Measurements from ENCODE around the gene RAB40C. TPM values are rescaled to one million over a fixed set of nuclear protein-coding genes. Genes with fewer than 3 reads are reported as not detected.

RAB40C gene
- total RNA-seq, 1 experiment from 2014 or later, result 22.5 TPM

GRCh38 chr16:577796-578195, 12.1 kb upstream of the RAB40C start:
- Mint-ChIP-seq H3K4me3 (no peak overlapping the region), H3K27me3 (ENCODE audit: low read depth) (no peaks in the 10 kb centered on the region), H3K36me3 (no peaks in the 10 kb centered on the region), H3K9me3 (no peaks in the 10 kb centered on the region), H3K27ac (no peak overlapping the region), H3K4me1 (peaks cover 4% of the 10 kb centered on the region)
- TF ChIP-seq SOX15 (CRISPR knock-in tag; IDR thresholded peaks at IDR 0.05), result no peak
- no peak for TF ChIP-seq FOXK1 (CRISPR knock-in tag; IDR thresholded peaks at IDR 0.05)
- no peak for TF ChIP-seq KAT7 (CRISPR knock-in tag; IDR thresholded peaks at IDR 0.05; ENCODE audit: borderline replicate concordance)
- TF ChIP-seq ZNF425 (CRISPR knock-in tag; conservative IDR thresholded peaks at IDR 0.05), result no peak
- no peak for TF ChIP-seq ESRRA (CRISPR knock-in tag; IDR thresholded peaks at IDR 0.05; ENCODE audit: borderline replicate concordance)
- TF ChIP-seq ZNF219 (CRISPR knock-in tag; IDR thresholded peaks at IDR 0.05; ENCODE audit: borderline replicate concordance), result no peak
- TF ChIP-seq EMX1 (CRISPR knock-in tag; IDR thresholded peaks at IDR 0.05), result no peak
- no peak for TF ChIP-seq MYBL2 (CRISPR knock-in tag; IDR thresholded peaks at IDR 0.05)
- TF ChIP-seq ZNF281 (CRISPR knock-in tag; IDR thresholded peaks at IDR 0.05), result no peak
- no peak for TF ChIP-seq GTF2I (CRISPR knock-in tag; conservative IDR thresholded peaks at IDR 0.05)
- no peak for TF ChIP-seq ERG (CRISPR knock-in tag; IDR thresholded peaks at IDR 0.05)
- TF ChIP-seq ELF4 (CRISPR knock-in tag; IDR thresholded peaks at IDR 0.05; ENCODE audit: low read depth), result no peak
- no peak for TF ChIP-seq USF1 (CRISPR knock-in tag; IDR thresholded peaks at IDR 0.05)
- TF ChIP-seq ETV6 (CRISPR knock-in tag; IDR thresholded peaks at IDR 0.05), result no peak
- no peak for TF ChIP-seq CDX4 (CRISPR knock-in tag; IDR thresholded peaks at IDR 0.05; ENCODE audit: borderline replicate concordance)
- TF ChIP-seq CTCF (IDR thresholded peaks at IDR 0.05), result no peak
- DNase-seq (ENCODE audit: low spot score) (no peak), ATAC-seq (no peak)
- POLR2A ChIA-PET, result no interaction called here
- CTCF ChIA-PET, result interaction anchor here (1.0 to 2.0 kb wide), 6 partner anchors 11 to 98 kb away, joined by 3 to 18 read pairs (median 8); partner anchors contain the start of genes CAPN15, NHLRC4 and RHBDL1

Measured in WTC11 (cell line).